ENCODE measurements around the gene BSDC1.

DNA sequence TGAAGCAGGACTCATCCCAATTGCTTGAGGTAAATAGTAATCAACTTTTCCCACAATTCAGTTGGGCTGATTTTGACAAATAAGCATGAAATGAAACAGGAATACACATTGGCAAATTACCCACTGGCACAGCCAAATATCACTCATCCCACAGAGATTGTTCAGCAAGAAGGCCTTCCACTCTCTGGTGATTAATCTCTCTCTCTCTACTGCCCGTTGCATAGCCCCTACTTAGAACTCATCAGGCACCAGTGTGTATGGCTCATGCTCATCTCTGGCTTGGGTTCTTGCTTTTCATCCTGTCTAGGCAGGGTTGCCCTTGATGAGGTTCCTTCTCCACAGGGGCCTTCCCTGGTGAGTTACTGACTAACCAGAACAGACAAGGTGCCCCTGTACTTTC, 1.1 kb downstream of the BSDC1 start:
- TF ChIP-seq RAD21 (IDR thresholded peaks at IDR 0.05; ENCODE audit: low read depth) (no peak), SRF (IDR thresholded peaks at IDR 0.05; ENCODE audit: low read depth) (no peak), EZH2 (IDR thresholded peaks at IDR 0.05) (no peak), FOSL1 (IDR thresholded peaks at IDR 0.05; ENCODE audit: low read depth) (no peak), POLR2A (IDR thresholded peaks at IDR 0.05; ENCODE audit: borderline replicate concordance, extremely low read depth, insufficient read depth, insufficient read length) (no peak)

Data from HCT116 (cell line).